H1 (cell line): ENCODE measurements around the gene RELB. TPM values are rescaled to one million over a fixed set of nuclear protein-coding genes. Genes with fewer than 3 reads are reported as not detected.

Experiments used
- BCL11A ChIP-seq, 2 experiments: IDR thresholded peaks; one replicate each; pipeline ENCODE4 v1.6.1; 2011; ENCODE audit warnings: low read depth in 2 of 2, low read length in 2 of 2, mild to moderate bottlenecking in 2 of 2
- CHD2 ChIP-seq: IDR thresholded peaks from 2 replicates; pipeline ENCODE4 v1.6.1; 2012; ENCODE audit warnings: low read length, improper control_type of control experiment
- EP300 ChIP-seq, 2 experiments: IDR thresholded peaks; 1 replicate in 1 of 2; 2 replicates in 1 of 2; pipeline ENCODE4 v1.6.1; 2011 to 2012; ENCODE audit warnings: low read depth in 2 of 2, low read length in 2 of 2, mild to moderate bottlenecking in 2 of 2, borderline replicate concordance in 1 of 2, inconsistent platforms in 1 of 2, moderate library complexity in 1 of 2
- KDM1A ChIP-seq: fragments of 200-600, 300-600 bp; sonication (generic); IDR thresholded peaks from 2 replicates; pipeline ENCODE4 v1.7.1; 2016; ENCODE audit warnings: mild to moderate bottlenecking, low read length, borderline replicate concordance
- SP1 ChIP-seq: IDR thresholded peaks from 2 replicates; pipeline ENCODE4 v1.6.1; 2011; ENCODE audit warnings: low read depth, low read length
- SP2 ChIP-seq: IDR thresholded peaks from 2 replicates; pipeline ENCODE4 v1.6.1; 2012; ENCODE audit warnings: mild to moderate bottlenecking, low read length, inconsistent platforms
- TAF7 ChIP-seq: optimal IDR thresholded peaks from 2 replicates; pipeline ENCODE3; 2011; ENCODE audit warnings: low read depth, mild to moderate bottlenecking, inconsistent platforms, low read length, moderate library complexity, borderline replicate concordance
- polyA plus RNA-seq, 7 experiments: library from polyadenylated mRNA; depleted of rRNA in 3 of 7; stranded (reverse) in 5 of 7; unstranded in 2 of 7; fragments of >200 nt in 5 of 7; fragments of 200-250 nt in 2 of 7; gene quantifications; 1 replicate in 5 of 7; 2 replicates in 1 of 7; 4 replicates in 1 of 7; pipeline versions ENCODE4 v1.2.1 to v1.2.3, GENCODE V29; 2011 to 2013; ENCODE audit warnings: missing spikeins in 2 of 7, mixed read lengths in 2 of 7
- total RNA-seq: library from RNA; stranded (reverse); fragmentation: NEBNext Ultra II Directional; extraction: Animal tissue kit (Norgen Biotek cat#: 25700); gene quantifications from 2 replicates; pipeline ENCODE4 v1.2.1, GENCODE V29; 2021
- TF ChIP-seq, protein P1 (sequence below): IDR thresholded peaks from 2 replicates; pipeline ENCODE4 v1.6.1; 2012; ENCODE audit warnings: inconsistent platforms
- TF ChIP-seq, protein P2 (sequence below): fragments of 300-600 bp; sonication (generic); IDR thresholded peaks from 2 replicates; pipeline ENCODE4 v1.7.1; 2012; ENCODE audit warnings: low read length, moderate library complexity, mild to moderate bottlenecking, inconsistent platforms; ENCODE audit not compliant: insufficient replicate concordance

Gene RELB
- total and polyA plus RNA-seq, 2 of the 8 experiments (the other 6 are each of a cell fraction or from before 2014, with no cell fraction given) = 10.0 to 13.1 TPM

DNA sequence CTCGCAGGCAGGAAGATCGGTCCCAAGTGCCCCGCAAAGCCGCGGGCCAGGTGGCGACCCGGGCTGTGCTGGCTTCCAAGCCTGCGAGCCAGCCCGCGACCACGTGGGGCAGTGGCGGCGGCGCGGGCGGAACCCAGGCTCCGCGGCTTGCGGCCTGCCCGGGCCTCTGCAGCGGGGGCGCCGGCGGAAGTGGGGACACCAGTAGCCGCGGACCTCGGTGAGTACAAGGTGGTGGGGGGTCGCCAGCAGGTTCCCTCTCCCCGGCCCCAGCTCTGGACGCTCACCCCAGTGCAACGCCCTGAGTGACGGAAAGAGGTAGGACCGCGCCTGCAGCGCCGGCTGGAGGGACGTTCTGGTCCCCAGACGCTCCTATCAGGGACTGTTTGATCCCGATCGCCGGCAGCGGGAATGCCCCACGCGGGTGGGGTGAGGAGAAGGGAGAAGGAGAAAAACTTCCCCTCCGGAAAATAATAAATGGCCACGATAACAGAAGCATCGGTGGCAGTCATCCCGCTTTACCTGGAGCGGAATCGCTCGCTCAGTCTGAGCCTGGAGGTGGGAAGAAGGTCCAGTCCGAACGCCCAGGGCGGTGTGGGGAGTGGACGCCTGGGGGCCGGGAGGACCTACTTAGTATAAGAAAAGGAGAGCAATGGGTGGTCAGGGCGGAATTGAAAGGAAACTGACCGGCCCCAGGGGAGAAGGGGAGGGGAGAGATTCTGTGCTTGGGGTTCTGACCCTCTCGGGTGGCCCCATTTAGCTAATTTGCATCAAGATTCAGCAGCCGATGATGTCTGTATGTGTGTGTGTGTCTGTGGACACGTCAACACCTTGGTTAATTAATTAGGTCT, 78.0 kb downstream of the RELB start, which contains the start of gene GEMIN7 (continued):
- TF ChIP-seq TAF7 = peak; percentile 88
- no peak for TF ChIP-seq CHD2
- TF ChIP-seq EP300 (IDR thresholded peaks at IDR 0.05; ENCODE audit: borderline replicate concordance in 1 of 2, low read depth in 2 of 2, low read length in 2 of 2) = peak in 1 of 2 experiments; percentile 93; a peak in 1 of 3 replicates
- TF ChIP-seq KDM1A = no peak
- TF ChIP-seq SP2 = no peak
- TF ChIP-seq, protein P1, sequence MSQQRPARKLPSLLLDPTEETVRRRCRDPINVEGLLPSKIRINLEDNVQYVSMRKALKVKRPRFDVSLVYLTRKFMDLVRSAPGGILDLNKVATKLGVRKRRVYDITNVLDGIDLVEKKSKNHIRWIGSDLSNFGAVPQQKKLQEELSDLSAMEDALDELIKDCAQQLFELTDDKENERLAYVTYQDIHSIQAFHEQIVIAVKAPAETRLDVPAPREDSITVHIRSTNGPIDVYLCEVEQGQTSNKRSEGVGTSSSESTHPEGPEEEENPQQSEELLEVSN = peak; percentile 78
- TF ChIP-seq, protein P2, sequence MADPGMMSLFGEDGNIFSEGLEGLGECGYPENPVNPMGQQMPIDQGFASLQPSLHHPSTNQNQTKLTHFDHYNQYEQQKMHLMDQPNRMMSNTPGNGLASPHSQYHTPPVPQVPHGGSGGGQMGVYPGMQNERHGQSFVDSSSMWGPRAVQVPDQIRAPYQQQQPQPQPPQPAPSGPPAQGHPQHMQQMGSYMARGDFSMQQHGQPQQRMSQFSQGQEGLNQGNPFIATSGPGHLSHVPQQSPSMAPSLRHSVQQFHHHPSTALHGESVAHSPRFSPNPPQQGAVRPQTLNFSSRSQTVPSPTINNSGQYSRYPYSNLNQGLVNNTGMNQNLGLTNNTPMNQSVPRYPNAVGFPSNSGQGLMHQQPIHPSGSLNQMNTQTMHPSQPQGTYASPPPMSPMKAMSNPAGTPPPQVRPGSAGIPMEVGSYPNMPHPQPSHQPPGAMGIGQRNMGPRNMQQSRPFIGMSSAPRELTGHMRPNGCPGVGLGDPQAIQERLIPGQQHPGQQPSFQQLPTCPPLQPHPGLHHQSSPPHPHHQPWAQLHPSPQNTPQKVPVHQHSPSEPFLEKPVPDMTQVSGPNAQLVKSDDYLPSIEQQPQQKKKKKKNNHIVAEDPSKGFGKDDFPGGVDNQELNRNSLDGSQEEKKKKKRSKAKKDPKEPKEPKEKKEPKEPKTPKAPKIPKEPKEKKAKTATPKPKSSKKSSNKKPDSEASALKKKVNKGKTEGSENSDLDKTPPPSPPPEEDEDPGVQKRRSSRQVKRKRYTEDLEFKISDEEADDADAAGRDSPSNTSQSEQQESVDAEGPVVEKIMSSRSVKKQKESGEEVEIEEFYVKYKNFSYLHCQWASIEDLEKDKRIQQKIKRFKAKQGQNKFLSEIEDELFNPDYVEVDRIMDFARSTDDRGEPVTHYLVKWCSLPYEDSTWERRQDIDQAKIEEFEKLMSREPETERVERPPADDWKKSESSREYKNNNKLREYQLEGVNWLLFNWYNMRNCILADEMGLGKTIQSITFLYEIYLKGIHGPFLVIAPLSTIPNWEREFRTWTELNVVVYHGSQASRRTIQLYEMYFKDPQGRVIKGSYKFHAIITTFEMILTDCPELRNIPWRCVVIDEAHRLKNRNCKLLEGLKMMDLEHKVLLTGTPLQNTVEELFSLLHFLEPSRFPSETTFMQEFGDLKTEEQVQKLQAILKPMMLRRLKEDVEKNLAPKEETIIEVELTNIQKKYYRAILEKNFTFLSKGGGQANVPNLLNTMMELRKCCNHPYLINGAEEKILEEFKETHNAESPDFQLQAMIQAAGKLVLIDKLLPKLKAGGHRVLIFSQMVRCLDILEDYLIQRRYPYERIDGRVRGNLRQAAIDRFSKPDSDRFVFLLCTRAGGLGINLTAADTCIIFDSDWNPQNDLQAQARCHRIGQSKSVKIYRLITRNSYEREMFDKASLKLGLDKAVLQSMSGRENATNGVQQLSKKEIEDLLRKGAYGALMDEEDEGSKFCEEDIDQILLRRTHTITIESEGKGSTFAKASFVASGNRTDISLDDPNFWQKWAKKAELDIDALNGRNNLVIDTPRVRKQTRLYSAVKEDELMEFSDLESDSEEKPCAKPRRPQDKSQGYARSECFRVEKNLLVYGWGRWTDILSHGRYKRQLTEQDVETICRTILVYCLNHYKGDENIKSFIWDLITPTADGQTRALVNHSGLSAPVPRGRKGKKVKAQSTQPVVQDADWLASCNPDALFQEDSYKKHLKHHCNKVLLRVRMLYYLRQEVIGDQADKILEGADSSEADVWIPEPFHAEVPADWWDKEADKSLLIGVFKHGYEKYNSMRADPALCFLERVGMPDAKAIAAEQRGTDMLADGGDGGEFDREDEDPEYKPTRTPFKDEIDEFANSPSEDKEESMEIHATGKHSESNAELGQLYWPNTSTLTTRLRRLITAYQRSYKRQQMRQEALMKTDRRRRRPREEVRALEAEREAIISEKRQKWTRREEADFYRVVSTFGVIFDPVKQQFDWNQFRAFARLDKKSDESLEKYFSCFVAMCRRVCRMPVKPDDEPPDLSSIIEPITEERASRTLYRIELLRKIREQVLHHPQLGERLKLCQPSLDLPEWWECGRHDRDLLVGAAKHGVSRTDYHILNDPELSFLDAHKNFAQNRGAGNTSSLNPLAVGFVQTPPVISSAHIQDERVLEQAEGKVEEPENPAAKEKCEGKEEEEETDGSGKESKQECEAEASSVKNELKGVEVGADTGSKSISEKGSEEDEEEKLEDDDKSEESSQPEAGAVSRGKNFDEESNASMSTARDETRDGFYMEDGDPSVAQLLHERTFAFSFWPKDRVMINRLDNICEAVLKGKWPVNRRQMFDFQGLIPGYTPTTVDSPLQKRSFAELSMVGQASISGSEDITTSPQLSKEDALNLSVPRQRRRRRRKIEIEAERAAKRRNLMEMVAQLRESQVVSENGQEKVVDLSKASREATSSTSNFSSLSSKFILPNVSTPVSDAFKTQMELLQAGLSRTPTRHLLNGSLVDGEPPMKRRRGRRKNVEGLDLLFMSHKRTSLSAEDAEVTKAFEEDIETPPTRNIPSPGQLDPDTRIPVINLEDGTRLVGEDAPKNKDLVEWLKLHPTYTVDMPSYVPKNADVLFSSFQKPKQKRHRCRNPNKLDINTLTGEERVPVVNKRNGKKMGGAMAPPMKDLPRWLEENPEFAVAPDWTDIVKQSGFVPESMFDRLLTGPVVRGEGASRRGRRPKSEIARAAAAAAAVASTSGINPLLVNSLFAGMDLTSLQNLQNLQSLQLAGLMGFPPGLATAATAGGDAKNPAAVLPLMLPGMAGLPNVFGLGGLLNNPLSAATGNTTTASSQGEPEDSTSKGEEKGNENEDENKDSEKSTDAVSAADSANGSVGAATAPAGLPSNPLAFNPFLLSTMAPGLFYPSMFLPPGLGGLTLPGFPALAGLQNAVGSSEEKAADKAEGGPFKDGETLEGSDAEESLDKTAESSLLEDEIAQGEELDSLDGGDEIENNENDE = no peak
- TF ChIP-seq BCL11A (IDR thresholded peaks at IDR 0.05; ENCODE audit: low read depth in 2 of 2, low read length in 2 of 2) = no peak
- TF ChIP-seq SP1 = peak; percentile 46; the same call in 1 of the 2 replicates
